Heart left ventricle (tissue), 13 donors: ENCODE data around the gene ZNF536.

Experiments
- POLR2A ChIP-seq, 2 donors: fragments of 450-650 bp; IDR thresholded peaks; one replicate each; pipeline ENCODE4 v1.6.1; 2017; ENCODE audit warnings: antibody characterized with exemption in 2 of 2, mild to moderate bottlenecking in 2 of 2, moderate library complexity in 2 of 2
- TF ChIP-seq, protein P1 (sequence below), 12 donors: fragments of 200-600 bp; sonication (generic) in 4 of 12; IDR thresholded peaks; one replicate each; pipeline versions ENCODE4 v1.5.0 to v1.8.0; 2018 to 2022; ENCODE audit warnings: antibody characterized with exemption in 12 of 12, mild to moderate bottlenecking in 5 of 12
- donor health status: ischemic (EF 13 %, LVEDD 7.1; RV severe dilation, severe dysfunction).
- donor health status: DM: no; HTN: yes; CAD: no.
- donor health status: DM: no; HTN: no; CAD: no.
- donor health status: ischemic (EF 25% LVEDD 6.9; RV normal size, moderate dysfunction).
- donor health status: ischemic (EF 25% LVEDD 5.7; RV mildly dilated, moderate dysfunction).
- donor health status: ischemic (EF 35%, LVEDD 5.7; RV mildly dilated, moderate dysfunction).
- donor health status: nonischemic (EF 11% LVEDD 7.7; RV severe dilation, severe dysfunction).
- donor health status: DM: yes; HTN: yes; CAD: no.
- donor health status: PGD.
- donor health status: ischemic (EF 29% LVEDD 5.4; RV normal size, mild dysfunction).
- donor health status: nonischemic (EF 23%, LVEDD 6.1; RV moderate dilation, normal function).

DNA sequence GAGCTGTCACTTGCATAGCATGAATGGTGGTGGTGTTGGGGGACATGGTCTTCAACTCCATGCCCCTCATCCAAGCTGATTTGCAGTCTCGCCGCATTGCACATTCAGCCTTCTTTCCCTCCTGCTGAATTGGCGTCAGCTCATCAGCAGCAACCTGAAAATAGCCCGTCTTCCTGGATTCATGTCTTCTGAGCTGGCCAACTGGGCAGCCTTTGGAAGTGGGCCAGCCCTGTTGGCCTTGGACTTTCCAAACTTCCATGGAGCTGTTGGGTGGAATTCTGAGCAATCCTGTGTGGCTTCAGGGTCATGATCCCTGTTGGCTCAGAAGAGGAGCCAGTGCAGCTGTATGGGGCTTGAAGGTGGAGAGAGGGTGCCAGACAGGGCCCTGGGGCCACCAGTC lies 68.8 kb downstream of the ZNF536 start:
- TF ChIP-seq, protein P1, sequence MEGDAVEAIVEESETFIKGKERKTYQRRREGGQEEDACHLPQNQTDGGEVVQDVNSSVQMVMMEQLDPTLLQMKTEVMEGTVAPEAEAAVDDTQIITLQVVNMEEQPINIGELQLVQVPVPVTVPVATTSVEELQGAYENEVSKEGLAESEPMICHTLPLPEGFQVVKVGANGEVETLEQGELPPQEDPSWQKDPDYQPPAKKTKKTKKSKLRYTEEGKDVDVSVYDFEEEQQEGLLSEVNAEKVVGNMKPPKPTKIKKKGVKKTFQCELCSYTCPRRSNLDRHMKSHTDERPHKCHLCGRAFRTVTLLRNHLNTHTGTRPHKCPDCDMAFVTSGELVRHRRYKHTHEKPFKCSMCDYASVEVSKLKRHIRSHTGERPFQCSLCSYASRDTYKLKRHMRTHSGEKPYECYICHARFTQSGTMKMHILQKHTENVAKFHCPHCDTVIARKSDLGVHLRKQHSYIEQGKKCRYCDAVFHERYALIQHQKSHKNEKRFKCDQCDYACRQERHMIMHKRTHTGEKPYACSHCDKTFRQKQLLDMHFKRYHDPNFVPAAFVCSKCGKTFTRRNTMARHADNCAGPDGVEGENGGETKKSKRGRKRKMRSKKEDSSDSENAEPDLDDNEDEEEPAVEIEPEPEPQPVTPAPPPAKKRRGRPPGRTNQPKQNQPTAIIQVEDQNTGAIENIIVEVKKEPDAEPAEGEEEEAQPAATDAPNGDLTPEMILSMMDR (IDR thresholded peaks at IDR 0.05) = no peak
- TF ChIP-seq POLR2A (IDR thresholded peaks at IDR 0.05) = no peak
